ENCODE results near the gene METTL27.

- TF ChIP-seq CTCF (conservative IDR thresholded peaks at IDR 0.05; ENCODE audit: low read length) (no peak), EZH2phosphoT487 (IDR thresholded peaks at IDR 0.05; ENCODE audit: borderline replicate concordance) (no peak)
These were observed 16.5 kb upstream of the METTL27 start for GRCh38 chr7:73858807-73859206.

All from Loucy (cell line).